HFF-Myc (cell line): ENCODE results near the gene IL31.

ENCODE experiments used
- DNase-seq: peaks from one replicate; pipeline ENCODE4 v3.0.0-alpha.2; 2011; ENCODE audit warnings: low read depth; ENCODE audit errors: extremely low read depth
- H3K4me3 ChIP-seq: replicated peaks from 2 replicates; pipeline ENCODE4 v1.5.1; 2011; ENCODE audit warnings: low read depth, mild to moderate bottlenecking, control low read depth, low read length
- TF ChIP-seq, protein P1 (sequence below): IDR thresholded peaks from 2 replicates; pipeline ENCODE4 v1.5.1; 2012; ENCODE audit warnings: mild to moderate bottlenecking, low read depth, low read length, control low read depth; ENCODE audit errors: missing control alignments

The IL31 gene

DNA sequence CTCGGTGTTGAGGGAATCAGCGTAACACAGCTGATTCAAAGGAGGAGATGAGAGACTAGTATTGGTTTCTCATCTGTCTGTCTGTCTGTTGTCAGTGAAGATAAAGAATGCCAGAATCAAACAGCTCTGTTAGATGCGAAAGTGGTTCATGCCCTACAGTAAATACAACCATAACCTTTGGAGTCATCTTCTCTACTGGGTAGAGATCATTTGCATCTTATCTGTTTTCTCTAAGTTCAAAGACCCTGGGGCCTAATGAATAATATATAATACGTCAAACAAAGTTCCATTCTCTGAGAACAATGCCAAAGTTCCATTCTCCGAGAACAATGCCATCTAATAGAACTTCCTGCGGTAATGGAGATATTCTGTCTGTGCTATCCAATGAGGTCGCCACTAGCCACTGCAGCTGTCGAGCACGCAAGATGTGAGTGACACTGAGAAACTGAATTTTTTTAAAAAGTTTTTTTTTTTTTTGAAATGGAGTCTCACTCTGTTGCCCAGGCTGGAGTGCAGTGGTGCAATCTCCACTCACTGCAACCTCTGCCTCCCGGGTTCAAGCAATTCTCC lies 6.6 kb downstream of the IL31 start:
- no peak for DNase-seq
- TF ChIP-seq, protein P1, sequence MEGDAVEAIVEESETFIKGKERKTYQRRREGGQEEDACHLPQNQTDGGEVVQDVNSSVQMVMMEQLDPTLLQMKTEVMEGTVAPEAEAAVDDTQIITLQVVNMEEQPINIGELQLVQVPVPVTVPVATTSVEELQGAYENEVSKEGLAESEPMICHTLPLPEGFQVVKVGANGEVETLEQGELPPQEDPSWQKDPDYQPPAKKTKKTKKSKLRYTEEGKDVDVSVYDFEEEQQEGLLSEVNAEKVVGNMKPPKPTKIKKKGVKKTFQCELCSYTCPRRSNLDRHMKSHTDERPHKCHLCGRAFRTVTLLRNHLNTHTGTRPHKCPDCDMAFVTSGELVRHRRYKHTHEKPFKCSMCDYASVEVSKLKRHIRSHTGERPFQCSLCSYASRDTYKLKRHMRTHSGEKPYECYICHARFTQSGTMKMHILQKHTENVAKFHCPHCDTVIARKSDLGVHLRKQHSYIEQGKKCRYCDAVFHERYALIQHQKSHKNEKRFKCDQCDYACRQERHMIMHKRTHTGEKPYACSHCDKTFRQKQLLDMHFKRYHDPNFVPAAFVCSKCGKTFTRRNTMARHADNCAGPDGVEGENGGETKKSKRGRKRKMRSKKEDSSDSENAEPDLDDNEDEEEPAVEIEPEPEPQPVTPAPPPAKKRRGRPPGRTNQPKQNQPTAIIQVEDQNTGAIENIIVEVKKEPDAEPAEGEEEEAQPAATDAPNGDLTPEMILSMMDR, result no peak
- no peak overlapping the region for H3K4me3 ChIP-seq

DNA sequence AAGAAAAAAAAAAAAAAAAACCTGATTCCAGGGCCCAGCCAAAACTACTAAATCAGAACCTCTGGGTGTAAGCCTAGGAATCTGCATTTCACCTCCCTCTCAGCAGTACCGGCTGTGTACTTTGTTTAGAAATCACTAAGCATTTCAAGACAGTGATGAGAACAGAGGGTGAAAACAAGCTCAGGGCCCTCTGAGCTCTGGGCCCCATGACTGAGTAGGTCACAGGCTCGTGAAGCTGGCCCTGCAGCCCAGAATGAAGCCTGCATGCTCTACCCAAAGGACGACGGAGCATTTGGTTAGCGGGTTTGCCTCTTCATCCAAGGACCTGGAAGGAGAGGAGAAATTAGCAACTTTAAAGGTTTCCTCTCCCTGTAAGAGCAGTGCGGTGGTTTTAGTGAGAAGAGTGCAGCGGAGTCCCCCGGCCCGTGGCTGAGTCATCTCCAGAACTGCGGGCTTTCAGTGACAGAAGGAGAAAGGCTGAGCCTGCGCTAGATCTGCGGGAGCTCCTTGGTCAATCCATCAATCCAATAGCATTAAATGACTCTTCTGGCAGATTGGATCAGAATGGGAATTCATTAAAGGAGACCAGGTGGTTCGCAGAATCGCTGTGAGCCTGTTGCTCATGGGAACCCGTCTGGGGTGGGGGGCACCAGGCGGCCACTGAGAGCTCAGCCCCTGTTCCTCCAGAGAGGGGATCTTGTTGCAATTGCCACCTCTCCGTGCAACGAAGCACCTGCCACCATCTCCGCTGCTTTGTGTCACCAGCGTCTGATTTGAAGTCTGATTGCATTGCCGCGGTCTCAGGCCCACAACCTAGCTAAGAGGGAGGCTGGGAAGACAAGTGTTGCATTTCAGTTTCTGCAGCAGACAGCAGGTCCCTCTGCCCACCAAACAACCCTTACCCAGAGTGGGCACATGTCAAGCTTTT lies 7.3 kb downstream of the IL31 start:
- TF ChIP-seq, protein P1, result no peak
- DNase-seq, result no peak
- no peak overlapping the region for H3K4me3 ChIP-seq

DNA sequence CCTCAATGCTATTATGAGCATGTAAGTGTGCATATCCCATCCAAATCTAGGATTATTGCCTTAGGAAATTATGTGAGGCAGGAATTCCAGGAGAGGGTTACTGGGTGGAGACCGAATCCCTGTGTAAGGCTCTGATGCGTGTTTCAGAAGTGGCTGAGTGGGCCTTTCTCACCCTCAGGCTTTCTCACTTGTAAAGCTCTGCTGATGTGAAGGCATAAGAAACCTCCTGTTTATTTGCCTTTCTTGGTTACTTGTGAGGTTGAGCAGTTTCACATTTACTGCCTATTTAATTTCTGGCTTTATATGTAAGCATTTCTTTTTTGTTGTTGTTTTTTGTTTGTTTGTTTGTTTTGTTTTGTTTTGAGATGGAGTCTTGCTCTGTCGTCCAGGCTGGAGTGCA lies 11.0 kb downstream of the IL31 start:
- TF ChIP-seq, protein P1, result no peak
- no peak overlapping the region for H3K4me3 ChIP-seq
- no peak for DNase-seq

DNA sequence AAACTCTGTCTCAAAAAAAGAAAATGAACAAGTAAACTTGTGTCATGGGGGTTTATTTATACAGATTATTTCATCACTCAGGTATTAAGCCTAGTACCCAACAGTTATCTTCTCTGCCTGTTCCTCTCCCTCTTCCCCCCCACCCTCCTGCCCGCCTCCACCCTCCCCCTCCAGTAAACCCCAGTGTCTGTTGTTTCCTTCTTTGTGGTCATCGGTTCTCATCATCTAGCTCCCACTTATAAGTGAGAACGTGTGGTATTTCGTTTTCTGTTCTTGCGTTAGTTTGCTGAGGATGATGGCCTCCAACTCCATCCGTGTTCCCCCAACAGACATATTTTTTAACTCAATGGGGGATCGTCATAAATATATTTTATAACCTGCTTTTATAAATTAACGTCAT lies 12.3 kb downstream of the IL31 start:
- H3K4me3 ChIP-seq, result no peak overlapping the region
- no peak for DNase-seq
- TF ChIP-seq, protein P1, result no peak

DNA sequence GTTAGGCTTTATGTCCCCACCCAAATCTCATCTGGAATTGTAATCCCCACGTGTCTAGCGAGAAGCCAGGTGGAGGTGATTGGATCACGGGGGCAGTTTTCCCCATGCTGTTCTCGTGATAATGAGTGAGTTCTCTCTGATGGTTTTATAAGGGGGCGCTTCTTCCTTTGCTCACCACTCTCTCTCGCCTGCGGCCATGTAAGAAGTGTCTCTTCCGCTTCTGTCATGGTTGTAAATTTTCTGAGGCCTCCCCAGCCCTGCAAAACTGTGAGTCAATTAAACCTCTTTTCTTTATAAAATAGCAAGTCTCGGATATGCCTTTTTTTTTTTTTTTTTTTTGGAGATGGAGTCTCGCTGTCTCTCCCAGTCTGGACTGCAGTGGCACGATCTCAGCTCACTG lies 13.3 kb downstream of the IL31 start:
- TF ChIP-seq, protein P1, result no peak
- no peak for DNase-seq
- no peak overlapping the region for H3K4me3 ChIP-seq

DNA sequence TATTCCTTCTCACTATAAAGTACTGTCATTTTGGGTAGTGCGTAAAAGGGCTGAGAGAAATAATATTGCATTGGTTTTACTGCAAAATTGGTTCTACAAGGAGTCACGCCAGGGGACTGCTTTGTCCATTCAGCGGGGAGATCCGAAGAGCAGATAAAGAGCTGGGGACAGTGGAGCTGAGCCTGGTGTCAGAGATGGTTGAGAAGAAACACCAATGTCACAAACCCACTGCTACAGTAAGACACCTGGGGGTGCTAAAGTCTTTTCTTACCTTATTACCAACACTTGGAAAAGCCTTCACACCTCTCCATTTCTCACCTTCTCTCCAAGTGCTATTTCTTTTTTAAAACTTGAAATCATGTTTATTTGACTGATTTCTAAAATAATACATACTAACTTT lies 14.1 kb downstream of the IL31 start:
- no peak for DNase-seq
- H3K4me3 ChIP-seq, result no peak overlapping the region
- TF ChIP-seq, protein P1, result no peak
